SK-N-SH (cell line): Measurements from ENCODE around the gene RAB6A.
"Not testable (repeated sequence)": the region's sequence is repeated elsewhere in the genome, so short reads cannot be mapped to it uniquely, and the experiment has no call there.

Source experiments
- JUND ChIP-seq: IDR thresholded peaks from 2 replicates; pipeline ENCODE4 v1.4.0; 2012
- POLR2AphosphoS5 ChIP-seq: IDR thresholded peaks from 2 replicates; pipeline ENCODE4 v1.6.1; 2012; ENCODE audit warnings: low read depth, low read length
- ZBTB33 ChIP-seq: IDR thresholded peaks from 2 replicates; pipeline ENCODE4 v1.4.0; 2012; ENCODE audit warnings: low read depth, borderline replicate concordance
- TF ChIP-seq, protein P1 (sequence below): fragments of 200-600 bp; sonication (generic); IDR thresholded peaks from 2 replicates; pipeline ENCODE4 v1.6.1; 2017; ENCODE audit warnings: antibody characterized with exemption, mild to moderate bottlenecking, moderate library complexity
- TF ChIP-seq, protein P2 (sequence below): fragments of 150-350 bp; IDR thresholded peaks from 2 replicates; pipeline ENCODE4 v1.6.1; 2016; ENCODE audit warnings: mild to moderate bottlenecking, low read depth, low read length
- TF ChIP-seq, protein P3 (sequence below): IDR thresholded peaks from 2 replicates; pipeline ENCODE4 v1.6.1; 2012; ENCODE audit warnings: mild to moderate bottlenecking, low read depth, low read length, moderate library complexity
- TF ChIP-seq, protein P4 (sequence below): IDR thresholded peaks from 2 replicates; pipeline ENCODE4 v1.4.0; 2012; ENCODE audit warnings: low read depth, borderline replicate concordance
- TF ChIP-seq, protein P5 (sequence below): IDR thresholded peaks from 2 replicates; pipeline ENCODE4 v1.4.0; 2012; ENCODE audit warnings: low read depth

DNA sequence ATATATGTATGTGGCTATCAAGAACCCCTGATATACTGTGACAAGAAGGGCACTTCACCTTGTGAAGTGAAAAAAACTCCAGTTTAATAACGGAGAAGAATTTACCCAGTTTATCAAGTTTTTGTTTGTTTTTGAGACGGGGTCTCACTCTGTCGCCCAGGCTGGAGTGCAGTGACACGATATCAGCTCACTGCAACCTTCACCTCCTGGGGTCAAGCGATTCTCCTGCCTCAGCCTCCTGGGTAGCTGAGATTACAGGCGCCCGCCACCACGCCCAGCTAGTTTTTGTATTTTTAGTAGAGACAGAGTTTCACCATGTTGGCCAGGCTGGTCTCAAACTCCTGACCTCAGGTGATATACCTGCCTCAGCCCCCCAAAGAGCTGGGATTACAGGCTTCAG, 26.9 kb downstream of the RAB6A start:
- TF ChIP-seq, protein P1, sequence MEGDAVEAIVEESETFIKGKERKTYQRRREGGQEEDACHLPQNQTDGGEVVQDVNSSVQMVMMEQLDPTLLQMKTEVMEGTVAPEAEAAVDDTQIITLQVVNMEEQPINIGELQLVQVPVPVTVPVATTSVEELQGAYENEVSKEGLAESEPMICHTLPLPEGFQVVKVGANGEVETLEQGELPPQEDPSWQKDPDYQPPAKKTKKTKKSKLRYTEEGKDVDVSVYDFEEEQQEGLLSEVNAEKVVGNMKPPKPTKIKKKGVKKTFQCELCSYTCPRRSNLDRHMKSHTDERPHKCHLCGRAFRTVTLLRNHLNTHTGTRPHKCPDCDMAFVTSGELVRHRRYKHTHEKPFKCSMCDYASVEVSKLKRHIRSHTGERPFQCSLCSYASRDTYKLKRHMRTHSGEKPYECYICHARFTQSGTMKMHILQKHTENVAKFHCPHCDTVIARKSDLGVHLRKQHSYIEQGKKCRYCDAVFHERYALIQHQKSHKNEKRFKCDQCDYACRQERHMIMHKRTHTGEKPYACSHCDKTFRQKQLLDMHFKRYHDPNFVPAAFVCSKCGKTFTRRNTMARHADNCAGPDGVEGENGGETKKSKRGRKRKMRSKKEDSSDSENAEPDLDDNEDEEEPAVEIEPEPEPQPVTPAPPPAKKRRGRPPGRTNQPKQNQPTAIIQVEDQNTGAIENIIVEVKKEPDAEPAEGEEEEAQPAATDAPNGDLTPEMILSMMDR: not testable (repeated sequence)
- TF ChIP-seq POLR2AphosphoS5, ZBTB33, JUND: not testable (repeated sequence)
- TF ChIP-seq, protein P2, sequence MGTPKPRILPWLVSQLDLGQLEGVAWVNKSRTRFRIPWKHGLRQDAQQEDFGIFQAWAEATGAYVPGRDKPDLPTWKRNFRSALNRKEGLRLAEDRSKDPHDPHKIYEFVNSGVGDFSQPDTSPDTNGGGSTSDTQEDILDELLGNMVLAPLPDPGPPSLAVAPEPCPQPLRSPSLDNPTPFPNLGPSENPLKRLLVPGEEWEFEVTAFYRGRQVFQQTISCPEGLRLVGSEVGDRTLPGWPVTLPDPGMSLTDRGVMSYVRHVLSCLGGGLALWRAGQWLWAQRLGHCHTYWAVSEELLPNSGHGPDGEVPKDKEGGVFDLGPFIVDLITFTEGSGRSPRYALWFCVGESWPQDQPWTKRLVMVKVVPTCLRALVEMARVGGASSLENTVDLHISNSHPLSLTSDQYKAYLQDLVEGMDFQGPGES: not testable (repeated sequence)
- TF ChIP-seq, protein P3, sequence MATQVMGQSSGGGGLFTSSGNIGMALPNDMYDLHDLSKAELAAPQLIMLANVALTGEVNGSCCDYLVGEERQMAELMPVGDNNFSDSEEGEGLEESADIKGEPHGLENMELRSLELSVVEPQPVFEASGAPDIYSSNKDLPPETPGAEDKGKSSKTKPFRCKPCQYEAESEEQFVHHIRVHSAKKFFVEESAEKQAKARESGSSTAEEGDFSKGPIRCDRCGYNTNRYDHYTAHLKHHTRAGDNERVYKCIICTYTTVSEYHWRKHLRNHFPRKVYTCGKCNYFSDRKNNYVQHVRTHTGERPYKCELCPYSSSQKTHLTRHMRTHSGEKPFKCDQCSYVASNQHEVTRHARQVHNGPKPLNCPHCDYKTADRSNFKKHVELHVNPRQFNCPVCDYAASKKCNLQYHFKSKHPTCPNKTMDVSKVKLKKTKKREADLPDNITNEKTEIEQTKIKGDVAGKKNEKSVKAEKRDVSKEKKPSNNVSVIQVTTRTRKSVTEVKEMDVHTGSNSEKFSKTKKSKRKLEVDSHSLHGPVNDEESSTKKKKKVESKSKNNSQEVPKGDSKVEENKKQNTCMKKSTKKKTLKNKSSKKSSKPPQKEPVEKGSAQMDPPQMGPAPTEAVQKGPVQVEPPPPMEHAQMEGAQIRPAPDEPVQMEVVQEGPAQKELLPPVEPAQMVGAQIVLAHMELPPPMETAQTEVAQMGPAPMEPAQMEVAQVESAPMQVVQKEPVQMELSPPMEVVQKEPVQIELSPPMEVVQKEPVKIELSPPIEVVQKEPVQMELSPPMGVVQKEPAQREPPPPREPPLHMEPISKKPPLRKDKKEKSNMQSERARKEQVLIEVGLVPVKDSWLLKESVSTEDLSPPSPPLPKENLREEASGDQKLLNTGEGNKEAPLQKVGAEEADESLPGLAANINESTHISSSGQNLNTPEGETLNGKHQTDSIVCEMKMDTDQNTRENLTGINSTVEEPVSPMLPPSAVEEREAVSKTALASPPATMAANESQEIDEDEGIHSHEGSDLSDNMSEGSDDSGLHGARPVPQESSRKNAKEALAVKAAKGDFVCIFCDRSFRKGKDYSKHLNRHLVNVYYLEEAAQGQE: not testable (repeated sequence)
- TF ChIP-seq, protein P4, sequence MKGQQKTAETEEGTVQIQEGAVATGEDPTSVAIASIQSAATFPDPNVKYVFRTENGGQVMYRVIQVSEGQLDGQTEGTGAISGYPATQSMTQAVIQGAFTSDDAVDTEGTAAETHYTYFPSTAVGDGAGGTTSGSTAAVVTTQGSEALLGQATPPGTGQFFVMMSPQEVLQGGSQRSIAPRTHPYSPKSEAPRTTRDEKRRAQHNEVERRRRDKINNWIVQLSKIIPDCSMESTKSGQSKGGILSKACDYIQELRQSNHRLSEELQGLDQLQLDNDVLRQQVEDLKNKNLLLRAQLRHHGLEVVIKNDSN: not testable (repeated sequence)
- TF ChIP-seq, protein P5, sequence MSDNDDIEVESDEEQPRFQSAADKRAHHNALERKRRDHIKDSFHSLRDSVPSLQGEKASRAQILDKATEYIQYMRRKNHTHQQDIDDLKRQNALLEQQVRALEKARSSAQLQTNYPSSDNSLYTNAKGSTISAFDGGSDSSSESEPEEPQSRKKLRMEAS: not testable (repeated sequence)
